GM18511 (cell line): Measurements from ENCODE around the gene SULT2B1.
A peak's percentile ranks its signal among the peaks of the same experiment; 100 is the strongest.
"Not testable (repeated sequence)": the region's sequence is repeated elsewhere in the genome, so short reads cannot be mapped to it uniquely, and the experiment has no call there.

ENCODE experiments used
- ATAC-seq: cut with Tn5 transposase; IDR thresholded peaks from one replicate; pipeline ENCODE4 v1.9.1; 2021; ENCODE audit warnings: mild to moderate bottlenecking, moderate library complexity; ENCODE audit not compliant: unreplicated experiment

Gene SULT2B1

GRCh38 chr19:48618278-48618915 lies 66.4 kb downstream of the SULT2B1 start:
- ATAC-seq: no peak

GRCh38 chr19:48618916-48619691 lies 67.1 kb downstream of the SULT2B1 start, which contains the start of the genes RPL18 and SPHK2:
Gene RPL18 (minus strand): TSS chr19:48619178. CDS start chr19:48619143, 35 bp downstream.
Gene SPHK2 (plus strand): TSS chr19:48619506. CDS start chr19:48620515, 1,009 bp downstream.
- peak; percentile 83 for ATAC-seq

GRCh38 chr19:48619692-48620585 lies 68.0 kb downstream of the SULT2B1 start:
- ATAC-seq: no peak

GRCh38 chr19:48623556-48624066 lies 71.6 kb downstream of the SULT2B1 start:
- ATAC-seq: no peak

- peak; percentile 78 for ATAC-seq
These were observed 72.2 kb downstream of the SULT2B1 start for GRCh38 chr19:48624067-48624594.

GRCh38 chr19:48624791-48625723 lies 73.1 kb downstream of the SULT2B1 start:
- no peak for ATAC-seq

- no peak for ATAC-seq
These were observed 73.9 kb downstream of the SULT2B1 start for GRCh38 chr19:48625891-48626327.

GRCh38 chr19:48627201-48627864 lies 75.4 kb downstream of the SULT2B1 start:
- ATAC-seq: no peak

- no peak for ATAC-seq
These were observed 75.9 kb downstream of the SULT2B1 start for GRCh38 chr19:48627865-48628314.

- ATAC-seq: no peak
These were observed 76.7 kb downstream of the SULT2B1 start for GRCh38 chr19:48628486-48629296.

- no peak for ATAC-seq
These were observed 77.3 kb downstream of the SULT2B1 start for GRCh38 chr19:48629297-48629598.

GRCh38 chr19:48629599-48630295 lies 77.8 kb downstream of the SULT2B1 start:
- no peak for ATAC-seq

- no peak for ATAC-seq
These were observed 78.5 kb downstream of the SULT2B1 start for GRCh38 chr19:48630296-48631063.

- no peak for ATAC-seq
These were observed 79.3 kb downstream of the SULT2B1 start for GRCh38 chr19:48631225-48631624.

- not testable (repeated sequence) for ATAC-seq
These were observed 80.3 kb downstream of the SULT2B1 start for GRCh38 chr19:48632286-48632685.

- no peak for ATAC-seq
These were observed 80.7 kb downstream of the SULT2B1 start for GRCh38 chr19:48632692-48633147.
